HepG2 (cell line): Measurements from ENCODE around the gene OR1J2. TPM values are rescaled to one million over a fixed set of nuclear protein-coding genes. Genes with fewer than 3 reads are reported as not detected.

Experiments
- ATAC-seq: fragments of 200-7000 bp; cut with Tn5 transposase; 3 replicates; pipeline ENCODE4 v1.9.1; 2020; ENCODE audit warnings: mild to moderate bottlenecking, moderate library complexity
- BruUV-seq: library from RNA; stranded (reverse); fragments of 400-500 nt; replicated peaks from 2 replicates; lab custom pipeline; 2021; lab: Mats Ljungman, UMichigan
- CTCF ChIA-PET: fragments of 300-600 bp; formaldehyde crosslinking; extraction: SDS; loops from one replicate; lab custom pipeline; 2021; ENCODE audit warnings: low total read pairs, inconsistent platforms, low intra/inter-chr PET ratio; lab: Yijun Ruan, JAX
- POLR2A ChIA-PET: fragments of 350-600 bp; sonication (Branson Sonifier 250); formaldehyde crosslinking; loops from one replicate; lab custom pipeline; 2020; ENCODE audit warnings: antibody characterized with exemption, inconsistent platforms; lab: Yijun Ruan, JAX
- DNase-seq: peaks from one replicate; pipeline ENCODE4 v3.0.0-alpha.2; 2015; ENCODE audit warnings: low spot score
- FAIRE-seq: peaks from 3 replicates; lab custom pipeline; 2011; peaks lifted over from hg19 to GRCh38; lab: Jason Lieb, UNC
- H2AFZ ChIP-seq: one replicate; pipeline ENCODE4 v1.6.1; 2011; ENCODE audit warnings: low read length, inconsistent platforms
- H3K27ac ChIP-seq: fragments of 300-600 bp; 3 replicates; pipeline ENCODE4 v1.8.0; 2011; ENCODE audit warnings: mixed run types, mild to moderate bottlenecking, mixed read lengths, low read length, inconsistent platforms; ENCODE audit not compliant: insufficient read depth; ENCODE audit errors: extremely low read length
- H3K27me3 ChIP-seq, 2 experiments: fragments of 200-600 bp in 1 of 2; 2 replicates in 1 of 2; 3 replicates in 1 of 2; pipeline versions ENCODE4 v1.6.0 to v1.8.0; 2011; ENCODE audit warnings: low read length in 2 of 2, mild to moderate bottlenecking in 2 of 2, moderate library complexity in 2 of 2, inconsistent platforms in 1 of 2; ENCODE audit not compliant: insufficient read depth in 2 of 2, control insufficient read depth in 1 of 2
- H3K36me3 ChIP-seq, 2 experiments: fragments of 200-600 bp in 1 of 2; replicated peaks in 1 of 2; 2 replicates in 1 of 2; 3 replicates in 1 of 2; pipeline versions ENCODE4 v1.5.1 to v1.8.0; 2011; ENCODE audit warnings: low read length in 2 of 2, inconsistent platforms in 1 of 2; ENCODE audit not compliant: insufficient read depth in 2 of 2, control insufficient read depth in 1 of 2
- H3K4me1 ChIP-seq: 2 replicates; pipeline ENCODE4 v1.5.1; 2012; ENCODE audit warnings: low read length, inconsistent platforms; ENCODE audit not compliant: insufficient read depth
- H3K4me2 ChIP-seq: 2 replicates; pipeline ENCODE4 v1.6.0; 2011; ENCODE audit warnings: low read depth, low read length, inconsistent platforms
- H3K4me3 ChIP-seq, 3 experiments: fragments of 200-600 bp in 1 of 3; sonication (generic), shearing (Covaris generic) in 1 of 3; replicated peaks in 1 of 3; 2 replicates each; pipeline ENCODE4 v1.5.1; 2011 to 2016; ENCODE audit warnings: low read length in 3 of 3, inconsistent platforms in 2 of 3, low read depth in 2 of 3, mild to moderate bottlenecking in 2 of 3, control low read depth in 1 of 3, mixed read lengths in 1 of 3; ENCODE audit not compliant: insufficient read depth in 1 of 3
- H3K79me2 ChIP-seq: one replicate; pipeline ENCODE4 v1.6.1; 2011; ENCODE audit warnings: low read length, inconsistent platforms; ENCODE audit not compliant: insufficient read depth
- H3K9ac ChIP-seq: 2 replicates; pipeline ENCODE4 v1.6.0; 2011; ENCODE audit warnings: mild to moderate bottlenecking, low read depth, low read length, inconsistent platforms; ENCODE audit not compliant: insufficient read depth
- H3K9me3 ChIP-seq: 2 replicates; pipeline ENCODE4 v1.5.1; 2012; ENCODE audit warnings: mild to moderate bottlenecking, low read length
- H4K20me1 ChIP-seq: 2 replicates; pipeline ENCODE4 v1.6.0; 2011; ENCODE audit warnings: inconsistent platforms, mild to moderate bottlenecking, low read length, moderate library complexity; ENCODE audit not compliant: insufficient read depth
- ATF6 ChIP-seq: sonication (generic); formaldehyde crosslinking; conservative IDR thresholded peaks from 2 replicates; pipeline ENCODE4 v1.4.0; 2020; ENCODE audit warnings: missing genetic modification reagents
- GPBP1L1 ChIP-seq: sonication (generic); formaldehyde crosslinking; IDR thresholded peaks from 2 replicates; pipeline ENCODE4 v1.5.0; 2020; ENCODE audit warnings: mild to moderate bottlenecking, missing genetic modification reagents
- POGZ ChIP-seq: sonication (generic); formaldehyde crosslinking; IDR thresholded peaks from 2 replicates; pipeline ENCODE4 v1.4.0; 2020; ENCODE audit warnings: mild to moderate bottlenecking, missing genetic modification reagents
- POLR2AphosphoS5 ChIP-seq: IDR thresholded peaks from 2 replicates; pipeline ENCODE4 v1.6.1; 2012; ENCODE audit warnings: low read depth, low read length
- PRDM15 ChIP-seq: sonication (generic); formaldehyde crosslinking; IDR thresholded peaks from 2 replicates; pipeline ENCODE4 v1.4.0; 2020; ENCODE audit warnings: missing genetic modification reagents
- SRY ChIP-seq: sonication (generic); formaldehyde crosslinking; IDR thresholded peaks from 2 replicates; pipeline ENCODE4 v1.8.0; 2022; ENCODE audit warnings: mild to moderate bottlenecking, missing genetic modification reagents
- STAT5B ChIP-seq: sonication (generic); formaldehyde crosslinking; IDR thresholded peaks from 2 replicates; pipeline ENCODE4 v1.4.0; 2020; ENCODE audit warnings: missing genetic modification reagents
- TFAP4 ChIP-seq: sonication (generic); IDR thresholded peaks from 2 replicates; pipeline ENCODE4 v1.6.1; 2016; ENCODE audit warnings: low read depth, borderline replicate concordance
- THAP7 ChIP-seq: sonication (generic); formaldehyde crosslinking; IDR thresholded peaks from 2 replicates; pipeline ENCODE4 v1.8.1; 2023; ENCODE audit warnings: mild to moderate bottlenecking, missing genetic modification reagents
- TOE1 ChIP-seq: sonication (generic); formaldehyde crosslinking; IDR thresholded peaks from 2 replicates; pipeline ENCODE4 v1.4.0; 2020; ENCODE audit warnings: mild to moderate bottlenecking, missing genetic modification reagents
- ZNF3 ChIP-seq: IDR thresholded peaks from 2 replicates; pipeline ENCODE4 v1.7.0; 2017; ENCODE audit warnings: inconsistent platforms
- ZNF30 ChIP-seq: sonication (generic); formaldehyde crosslinking; IDR thresholded peaks from 2 replicates; pipeline ENCODE4 v1.5.0; 2020; ENCODE audit warnings: mild to moderate bottlenecking, missing genetic modification reagents
- ZNF441 ChIP-seq: sonication (generic); formaldehyde crosslinking; IDR thresholded peaks from 2 replicates; pipeline ENCODE4 v1.7.0; 2021; ENCODE audit warnings: missing genetic modification reagents, borderline replicate concordance
- ZNF484 ChIP-seq: sonication (generic); formaldehyde crosslinking; IDR thresholded peaks from 2 replicates; pipeline ENCODE4 v1.5.1; 2020; ENCODE audit warnings: mild to moderate bottlenecking, low read depth, missing genetic modification reagents, borderline replicate concordance
- ZNF605 ChIP-seq: sonication (generic); formaldehyde crosslinking; IDR thresholded peaks from 2 replicates; pipeline ENCODE4 v1.8.0; 2022; ENCODE audit warnings: mild to moderate bottlenecking, missing genetic modification reagents
- ZNF709 ChIP-seq: sonication (generic); formaldehyde crosslinking; IDR thresholded peaks from 2 replicates; pipeline ENCODE4 v1.5.0; 2020; ENCODE audit warnings: mild to moderate bottlenecking, missing genetic modification reagents
- WGBS: methylation state at CpG from one replicate; pipeline ENCODE4 v1.1.6; 2017; ENCODE audit warnings: low lambda C conversion rate; 5-methylcytosine and 5-hydroxymethylcytosine counted together
- in situ Hi-C: cut with HindIII; loops from 2 replicates; pipeline ENCODE4 v1.10.0; 2017; ENCODE audit warnings: low pct_unique_long_range_greater_than_20kb; ENCODE audit not compliant: extremely low pct_ligation_motif_present
- intact Hi-C: fragments of 100-400 bp; cut with micrococcal nuclease; formaldehyde crosslinking; loops from one replicate; pipeline ENCODE4 v1.10.0; 2022; ENCODE audit not compliant: unreplicated experiment
- polyA plus RNA-seq, 8 experiments: library from polyadenylated mRNA; depleted of rRNA in 3 of 8; stranded (reverse) in 7 of 8; unstranded in 1 of 8; fragments of >200 nt; fragmentation: Illumina TruSeq in 4 of 8; extraction: Trizol in 4 of 8; gene quantifications; 2 replicates each; pipeline versions ENCODE4 v1.2.1 to v1.2.3, GENCODE V29; 2011 to 2016; ENCODE audit warnings: low read depth in 4 of 8, missing spikeins in 1 of 8, mixed read lengths in 1 of 8; ENCODE audit not compliant: insufficient read depth in 1 of 8
- total RNA-seq, 5 experiments: library from RNA; depleted of rRNA; stranded (reverse); fragments of >200 nt; fragmentation: Illumina TruSeq; extraction: Trizol; gene quantifications; 2 replicates each; pipeline ENCODE4 v1.2.3, GENCODE V29; 2016; ENCODE audit warnings: low read depth in 1 of 5

Gene OR1J2
- total and polyA plus RNA-seq, 2 of the 13 experiments (the other 11 are each of a cell fraction or from before 2014, with no cell fraction given), result not detected

GRCh38 chr9:122466456-122466855 is 44.1 kb upstream of the OR1J2 start:
- 0% methylated on average over 3 of the region's 3 CpGs for WGBS
- DNase-seq (no peak), FAIRE-seq (no peak), ATAC-seq (no peak)
- ChIA-PET POLR2A (no interaction called here), CTCF (interaction anchor here (3.9 kb wide), 1 partner anchor 344 kb away, joined by 49 read pairs; no protein-coding TSS in a partner anchor)
- Histone ChIP-seq H3K27me3 (peaks cover 0 to 6% of the 10 kb centered on the region in 2 experiments; a peak in 1 of 5 replicates), H3K4me3 (no peak overlapping the region), H3K79me2 (no peaks in the 10 kb centered on the region), H3K36me3 (no peaks in the 10 kb centered on the region), H3K27ac (no peak overlapping the region), H4K20me1 (no peaks in the 10 kb centered on the region), H2AFZ (no peak overlapping the region), H3K9ac (no peak overlapping the region), H3K4me2 (no peak overlapping the region), H3K4me1 (no peaks in the 10 kb centered on the region), H3K9me3 (no peaks in the 10 kb centered on the region)
- BruUV-seq, result no TSS peak
- in situ Hi-C loops (loop anchor here (5.0 kb wide), 1 partner anchor 346 kb away; no protein-coding TSS in a partner anchor), intact Hi-C loops (no loop called here)
- TF ChIP-seq STAT5B (no peak), THAP7 (CRISPR knock-in tag) (no peak), ZNF30 (CRISPR knock-in tag) (no peak), TOE1 (CRISPR knock-in tag) (no peak), ZNF441 (CRISPR knock-in tag) (no peak), POGZ (CRISPR knock-in tag) (no peak), POLR2AphosphoS5 (no peak), GPBP1L1 (CRISPR knock-in tag) (no peak), TFAP4 (no peak), ZNF709 (CRISPR knock-in tag) (no peak), PRDM15 (no peak), SRY (CRISPR knock-in tag) (no peak), ZNF484 (CRISPR knock-in tag) (no peak), ATF6 (no peak), ZNF605 (CRISPR knock-in tag) (no peak), ZNF3 (no peak)
